HL-60 (cell line): ENCODE measurements around the gene MTR.

Experiments
- CTCF ChIP-seq: IDR thresholded peaks from one replicate; pipeline ENCODE4 v1.5.1; 2011; ENCODE audit warnings: low read length, control low read depth, inconsistent platforms; ENCODE audit not compliant: insufficient read depth
- GABPA ChIP-seq: IDR thresholded peaks from 2 replicates; pipeline ENCODE4 v1.6.1; 2012; ENCODE audit warnings: low read depth
- POLR2AphosphoS5 ChIP-seq: IDR thresholded peaks from 2 replicates; pipeline ENCODE4 v1.6.1; 2012; ENCODE audit warnings: low read depth
- REST ChIP-seq: IDR thresholded peaks from 2 replicates; pipeline ENCODE4 v1.6.1; 2012; ENCODE audit warnings: low read depth; ENCODE audit not compliant: insufficient replicate concordance
- SPI1 ChIP-seq: IDR thresholded peaks from 2 replicates; pipeline ENCODE4 v1.6.1; 2012; ENCODE audit warnings: low read depth, mild to moderate bottlenecking, borderline replicate concordance

GRCh38 chr1:236887081-236887480 is 92.0 kb downstream of the MTR start:
- TF ChIP-seq GABPA (no peak), CTCF (no peak), SPI1 (no peak), POLR2AphosphoS5 (no peak), REST (no peak)
